ENCODE data around the gene PARD6A. TPM values are rescaled to one million over a fixed set of nuclear protein-coding genes. Genes with fewer than 3 reads are reported as not detected.

The PARD6A gene
- total and polyA plus RNA-seq, 2 of the 13 experiments (the other 11 are each of a cell fraction or from before 2014, with no cell fraction given), result 3.5 to 4.3 TPM

GRCh38 chr16:67660564-67661028, at the start of gene PARD6A (continued):
- TF ChIP-seq ZBTB34 (CRISPR knock-in tag; IDR thresholded peaks at IDR 0.05) (no peak; the same call in 1 of the 2 replicates), TIGD3 (CRISPR knock-in tag; IDR thresholded peaks at IDR 0.05; ENCODE audit: borderline replicate concordance) (no peak), ZNF556 (CRISPR knock-in tag; IDR thresholded peaks at IDR 0.05; ENCODE audit: borderline replicate concordance) (no peak), MYC (CRISPR knock-in tag; IDR thresholded peaks at IDR 0.05; ENCODE audit: borderline replicate concordance) (no peak), GTF3A (CRISPR knock-in tag; conservative IDR thresholded peaks at IDR 0.05) (no peak), ATF7-NPFF (CRISPR knock-in tag; IDR thresholded peaks at IDR 0.05; ENCODE audit: low read depth) (no peak), ZMYM3 (CRISPR knock-in tag; IDR thresholded peaks at IDR 0.05) (0 out of 2 replicates have a peak, but pooled peaks have one; percentile 10), SPEN (CRISPR knock-in tag; IDR thresholded peaks at IDR 0.05; ENCODE audit: low read depth) (no peak; the same call in 1 of the 2 replicates), ZSCAN9 (CRISPR knock-in tag; IDR thresholded peaks at IDR 0.05; ENCODE audit: borderline replicate concordance) (no peak), ZNF616 (CRISPR knock-in tag; IDR thresholded peaks at IDR 0.05; ENCODE audit: low read depth) (no peak), MED13 (CRISPR knock-in tag; IDR thresholded peaks at IDR 0.05) (no peak), SIN3B (IDR thresholded peaks at IDR 0.05; ENCODE audit: low read length) (0 out of 2 replicates have a peak, but pooled peaks have one; percentile 34), ZNF512B (CRISPR knock-in tag; IDR thresholded peaks at IDR 0.05; ENCODE audit: borderline replicate concordance) (no peak), NFKB2 (CRISPR knock-in tag; IDR thresholded peaks at IDR 0.05; ENCODE audit: borderline replicate concordance) (no peak; the same call in 1 of the 2 replicates), ZNF883 (CRISPR knock-in tag; IDR thresholded peaks at IDR 0.05; ENCODE audit: not compliant biosample characterization) (no peak), ONECUT2 (CRISPR knock-in tag; IDR thresholded peaks at IDR 0.05) (no peak), ZSCAN21 (CRISPR knock-in tag; IDR thresholded peaks at IDR 0.05; ENCODE audit: borderline replicate concordance) (no peak; the same call in 1 of the 2 replicates), IKZF4 (CRISPR knock-in tag; IDR thresholded peaks at IDR 0.05; ENCODE audit: borderline replicate concordance, low read depth, not compliant biosample characterization) (no peak), DNMT3B (CRISPR knock-in tag; conservative IDR thresholded peaks at IDR 0.05) (no peak), ARHGAP35 (CRISPR knock-in tag; IDR thresholded peaks at IDR 0.05; ENCODE audit: borderline replicate concordance) (no peak), ZNF225 (CRISPR knock-in tag; IDR thresholded peaks at IDR 0.05) (no peak), TEAD3 (CRISPR knock-in tag; optimal IDR thresholded peaks at IDR 0.05; ENCODE audit: borderline replicate concordance) (peak; percentile 80), CERS6 (CRISPR knock-in tag; IDR thresholded peaks at IDR 0.05) (no peak)

Data from HepG2 (cell line).